DND-41 (cell line): ENCODE measurements around the gene ITPR3.

Source experiments
- CTCF ChIP-seq: IDR thresholded peaks from 2 replicates; pipeline ENCODE4 v1.5.1; 2012; ENCODE audit warnings: borderline replicate concordance, low read length, moderate library complexity, mild to moderate bottlenecking; ENCODE audit not compliant: poor library complexity, severe bottlenecking; ENCODE audit errors: extremely low read depth
- EZH2 ChIP-seq: IDR thresholded peaks from 3 replicates; pipeline ENCODE4 v1.6.1; 2012; ENCODE audit warnings: borderline replicate concordance, low read depth, mild to moderate bottlenecking, moderate library complexity, low read length, inconsistent platforms; ENCODE audit not compliant: severe bottlenecking

DNA sequence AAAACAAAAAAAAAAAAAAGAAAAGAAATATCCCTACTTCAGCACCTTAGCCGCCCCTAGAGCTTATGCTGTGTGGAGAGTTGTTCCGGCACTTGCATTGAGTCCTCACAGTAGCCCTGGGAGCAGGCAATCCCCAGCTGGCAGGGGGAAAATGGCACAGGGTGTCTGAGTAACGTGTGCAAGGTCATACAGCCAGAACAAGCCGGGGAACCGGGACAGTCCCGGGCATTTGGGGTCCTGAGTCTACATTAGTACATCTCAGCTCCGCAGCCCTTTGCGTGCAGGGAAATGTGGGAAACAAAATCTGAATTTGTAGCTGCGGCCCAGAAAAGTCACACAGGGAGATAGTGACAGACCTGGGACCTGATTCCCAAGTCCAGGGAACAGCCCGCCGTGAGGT is 44.5 kb upstream of the ITPR3 start:
- no peak for TF ChIP-seq CTCF
- no peak for TF ChIP-seq EZH2
